Testis (tissue), 5 donors: ENCODE results near the gene DOHH. TPM values are rescaled to one million over a fixed set of nuclear protein-coding genes. Genes with fewer than 3 reads are reported as not detected.

ENCODE experiments used
- DNase-seq: peaks from one replicate; pipeline ENCODE4 v3.0.0-alpha.2; 2019
- H3K27ac ChIP-seq, 2 donors: fragments of 200-600 bp; sonication (generic); one replicate each; pipeline ENCODE4 v1.5.1; 2019
- H3K27me3 ChIP-seq: fragments of 200-600 bp; sonication (generic); one replicate; pipeline ENCODE4 v1.5.1; 2019
- H3K36me3 ChIP-seq: fragments of 200-600 bp; sonication (generic); one replicate; pipeline ENCODE4 v1.5.1; 2017; ENCODE audit warnings: low read depth; ENCODE audit errors: missing control alignments
- H3K4me1 ChIP-seq: fragments of 200-600 bp; sonication (generic); one replicate; pipeline ENCODE4 v1.5.1; 2019
- H3K4me3 ChIP-seq, 2 donors: fragments of 200-600 bp; sonication (generic); one replicate each; pipeline ENCODE4 v1.5.1; 2017 to 2019
- H3K9me3 ChIP-seq: fragments of 200-600 bp; sonication (generic); one replicate; pipeline ENCODE4 v1.5.1; 2017
- POLR2A ChIP-seq: fragments of 450-650 bp; IDR thresholded peaks from one replicate; pipeline ENCODE4 v1.6.1; 2017; ENCODE audit warnings: antibody characterized with exemption, mild to moderate bottlenecking, moderate library complexity
- WGBS, 2 donors: methylation state at CpG; one replicate each; pipeline ENCODE4 v1.1.5; 2018; 5-methylcytosine and 5-hydroxymethylcytosine counted together
- intact Hi-C: fragments of 100-400 bp; cut with DNase I; formaldehyde crosslinking; loops from one replicate; pipeline ENCODE4 v1.15.1; 2023; ENCODE audit warnings: low total_unique reads
- long read RNA-seq, 2 donors: transcript quantifications; one replicate each; lab custom pipeline, GENCODE V29; 2026
- polyA plus RNA-seq: library from polyadenylated mRNA; stranded (reverse); fragments of 350-450 nt; fragmentation: Illumina TruSeq; extraction: RNeasy Lipid Tissue Mini Kit (QIAGEN cat#74804); gene quantifications from one replicate; pipeline ENCODE4 v1.2.3, GENCODE V29; 2014; ENCODE audit warnings: low read depth, low replicate concordance; ENCODE audit not compliant: insufficient read depth
- total RNA-seq, 2 donors: library from RNA; depleted of rRNA; stranded (reverse); fragments of >200 nt; gene quantifications; one replicate each; pipeline ENCODE4 v1.2.3, GENCODE V29; 2016
- TF ChIP-seq, protein P1 (sequence below), 3 experiments: fragments of 450-650 bp in 2 of 3; fragments of 200-600 bp in 1 of 3; sonication (generic) in 1 of 3; IDR thresholded peaks; one replicate each; pipeline ENCODE4 v1.5.1; 2016 to 2019; ENCODE audit warnings: antibody characterized with exemption in 3 of 3, mild to moderate bottlenecking in 2 of 3, moderate library complexity in 1 of 3

DOHH gene, protein sequence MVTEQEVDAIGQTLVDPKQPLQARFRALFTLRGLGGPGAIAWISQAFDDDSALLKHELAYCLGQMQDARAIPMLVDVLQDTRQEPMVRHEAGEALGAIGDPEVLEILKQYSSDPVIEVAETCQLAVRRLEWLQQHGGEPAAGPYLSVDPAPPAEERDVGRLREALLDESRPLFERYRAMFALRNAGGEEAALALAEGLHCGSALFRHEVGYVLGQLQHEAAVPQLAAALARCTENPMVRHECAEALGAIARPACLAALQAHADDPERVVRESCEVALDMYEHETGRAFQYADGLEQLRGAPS
- total RNA-seq (10 to 100 TPM; 23.5 to 29.1 TPM), polyA plus RNA-seq (10.7 TPM)
- long read RNA-seq, donor 1, transcript DOHH-201 (5 exons, 2,031 nt), result major isoform, 5 of 5 reads
- long read RNA-seq, donor 1, partial matches to known transcripts, result 0 of 5 reads
- long read RNA-seq, donor 1, other reads (novel, unspliced or antisense), result 0 of 5 reads
- long read RNA-seq, donor 2, partial matches to known transcripts, result 0 of 3 reads
- long read RNA-seq, donor 2, other reads (novel, unspliced or antisense), result 0 of 3 reads

DNA sequence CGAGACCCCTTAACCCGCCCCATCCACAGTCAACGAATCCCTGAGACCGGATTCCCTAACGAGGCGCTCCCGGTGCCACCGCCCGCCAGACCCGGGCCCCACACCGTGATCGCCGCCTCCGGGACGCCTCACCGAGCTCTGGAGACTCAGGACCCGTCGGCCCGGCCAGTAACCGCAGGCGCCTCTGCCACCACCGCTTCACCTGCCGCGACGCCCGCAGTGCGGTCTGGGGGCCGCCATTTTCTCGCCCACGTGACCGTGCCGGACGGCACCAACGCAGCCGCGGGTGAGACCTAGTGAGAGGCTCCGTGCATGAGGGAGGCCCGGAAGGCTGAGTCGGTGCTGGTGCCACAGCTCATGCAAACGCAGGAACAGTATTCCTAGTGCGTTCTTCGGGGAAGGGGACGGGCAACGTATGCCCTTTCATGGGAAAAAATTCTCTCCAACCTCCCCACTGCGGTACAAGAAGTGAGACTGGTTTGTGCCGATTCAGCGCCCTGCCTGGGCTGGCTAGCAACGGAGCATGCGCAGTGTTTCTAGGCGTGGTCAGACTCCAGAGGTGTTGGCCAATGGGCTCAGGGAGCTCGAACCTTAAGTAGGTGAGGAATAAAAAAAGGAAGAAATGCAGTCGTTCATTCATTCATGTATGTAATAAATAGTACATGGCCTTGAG, at the start of gene DOHH:
Gene DOHH, minus strand, starts transcription at position 246 of the 673 bp plus-strand sequence. CDS start 3,860 bp downstream, outside the sequence.
- TF ChIP-seq, protein P1, sequence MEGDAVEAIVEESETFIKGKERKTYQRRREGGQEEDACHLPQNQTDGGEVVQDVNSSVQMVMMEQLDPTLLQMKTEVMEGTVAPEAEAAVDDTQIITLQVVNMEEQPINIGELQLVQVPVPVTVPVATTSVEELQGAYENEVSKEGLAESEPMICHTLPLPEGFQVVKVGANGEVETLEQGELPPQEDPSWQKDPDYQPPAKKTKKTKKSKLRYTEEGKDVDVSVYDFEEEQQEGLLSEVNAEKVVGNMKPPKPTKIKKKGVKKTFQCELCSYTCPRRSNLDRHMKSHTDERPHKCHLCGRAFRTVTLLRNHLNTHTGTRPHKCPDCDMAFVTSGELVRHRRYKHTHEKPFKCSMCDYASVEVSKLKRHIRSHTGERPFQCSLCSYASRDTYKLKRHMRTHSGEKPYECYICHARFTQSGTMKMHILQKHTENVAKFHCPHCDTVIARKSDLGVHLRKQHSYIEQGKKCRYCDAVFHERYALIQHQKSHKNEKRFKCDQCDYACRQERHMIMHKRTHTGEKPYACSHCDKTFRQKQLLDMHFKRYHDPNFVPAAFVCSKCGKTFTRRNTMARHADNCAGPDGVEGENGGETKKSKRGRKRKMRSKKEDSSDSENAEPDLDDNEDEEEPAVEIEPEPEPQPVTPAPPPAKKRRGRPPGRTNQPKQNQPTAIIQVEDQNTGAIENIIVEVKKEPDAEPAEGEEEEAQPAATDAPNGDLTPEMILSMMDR (IDR thresholded peaks at IDR 0.05), result no peak
- TF ChIP-seq POLR2A, result no peak
- peak within 1 kb of the TSS; percentile 78 to 81 for H3K4me3 ChIP-seq
- peak within 1 kb of the TSS; percentile 88 to 89 for H3K27ac ChIP-seq
- intact Hi-C loops, result no loop called here
- DNase-seq, result peak; percentile 97
- no peaks in the 10 kb centered on the region for H3K27me3 ChIP-seq
- 1% methylated on average over 15 to 40 of the region's 52 CpGs for whole genome bisulfite sequencing, 2 donors
- H3K9me3 ChIP-seq, result no peaks in the 10 kb centered on the region
- H3K4me1 ChIP-seq, result peaks cover 14% of the 10 kb centered on the region
- no peaks in the 10 kb centered on the region for H3K36me3 ChIP-seq

DNA sequence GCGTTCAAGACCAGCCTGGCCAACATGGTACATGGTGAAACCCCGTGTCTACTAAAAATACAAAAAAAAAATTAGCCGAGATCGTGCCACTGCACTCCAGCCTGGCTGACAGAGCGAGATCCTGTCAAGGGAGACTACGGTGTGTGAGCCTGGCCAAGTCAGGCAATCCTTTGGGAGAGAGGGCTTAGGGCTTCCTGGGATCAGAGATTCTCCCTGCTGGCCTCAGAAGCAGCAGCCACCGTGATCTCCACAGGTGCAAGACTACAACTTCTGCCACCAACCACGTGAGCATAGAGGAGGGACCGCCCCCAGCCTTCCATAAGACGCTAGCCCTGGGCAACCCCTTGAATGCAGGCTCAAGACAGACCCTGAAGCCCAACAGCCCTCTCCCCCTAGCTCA, 49.3 kb upstream of the DOHH start:
- DNase-seq, result no peak
- H3K4me3 ChIP-seq, result no peak overlapping the region
- no peaks in the 10 kb centered on the region for H3K27me3 ChIP-seq
- no peak for TF ChIP-seq POLR2A
- TF ChIP-seq, protein P1 (IDR thresholded peaks at IDR 0.05), result no peak
- H3K4me1 ChIP-seq, result no peaks in the 10 kb centered on the region
- no peak overlapping the region for H3K27ac ChIP-seq
- H3K36me3 ChIP-seq, result no peaks in the 10 kb centered on the region
- no peaks in the 10 kb centered on the region for H3K9me3 ChIP-seq
- intact Hi-C loops, result loop anchor here (10.0 kb wide), 1 partner anchor 65 kb away; no protein-coding TSS in a partner anchor
- 85 to 92% methylated on average over 5 to 10 of the region's 10 CpGs for WGBS, 2 donors

DNA sequence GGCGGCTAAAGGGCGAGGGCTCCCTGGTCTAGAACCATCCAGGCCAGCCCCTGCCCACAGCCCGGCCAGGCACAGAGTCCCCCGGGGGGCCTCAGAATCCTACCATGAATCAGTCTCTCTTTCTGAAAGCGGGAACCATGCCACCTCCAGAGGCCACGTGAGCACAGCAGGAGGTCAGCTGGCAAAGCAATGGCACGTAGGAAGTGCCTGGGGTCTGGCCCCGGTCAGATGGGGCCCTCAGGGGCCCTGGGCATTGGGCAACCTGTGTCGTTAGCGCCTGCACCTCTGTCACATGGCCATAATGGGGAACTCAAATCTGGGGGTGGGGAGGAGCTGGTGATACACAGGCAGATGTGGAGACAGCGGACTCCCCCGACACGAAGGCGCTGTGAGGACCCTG, 48.1 kb upstream of the DOHH start:
- intact Hi-C loops, result no loop called here
- TF ChIP-seq, protein P1 (IDR thresholded peaks at IDR 0.05), result no peak
- no peak for TF ChIP-seq POLR2A
- no peak overlapping the region for H3K27ac ChIP-seq
- WGBS, 2 donors, result 75 to 100% methylated on average over 2 to 14 of the region's 14 CpGs
- H3K36me3 ChIP-seq, result no peaks in the 10 kb centered on the region
- no peaks in the 10 kb centered on the region for H3K9me3 ChIP-seq
- H3K4me3 ChIP-seq, result no peak overlapping the region
- no peaks in the 10 kb centered on the region for H3K27me3 ChIP-seq
- no peak for DNase-seq
- H3K4me1 ChIP-seq, result no peaks in the 10 kb centered on the region

DNA sequence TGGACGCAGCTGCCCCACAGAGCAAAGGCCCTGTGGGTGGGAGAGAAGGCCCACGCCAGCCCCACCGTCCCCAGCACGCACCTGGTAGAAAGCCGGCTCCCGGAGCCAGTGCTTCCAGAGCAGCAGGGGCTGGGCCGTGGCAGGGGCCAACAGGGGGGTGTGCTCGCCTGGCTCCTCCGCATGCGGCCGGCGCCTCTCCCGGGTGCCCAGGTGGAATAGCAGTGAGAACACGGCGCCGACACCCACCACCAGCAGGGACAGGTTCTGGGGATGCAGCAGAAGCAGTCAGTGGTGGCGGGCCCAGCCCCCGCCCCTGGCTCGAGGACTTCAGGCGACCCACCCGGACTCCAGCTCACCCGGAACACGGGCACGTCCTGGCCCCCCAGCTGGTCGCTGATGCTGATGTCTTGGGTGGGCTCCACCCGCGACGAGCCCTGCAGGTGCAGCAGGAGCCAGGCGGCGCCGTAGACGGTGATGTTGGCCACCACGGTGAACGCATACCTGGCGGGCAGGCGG, 47.4 kb upstream of the DOHH start:
- Histone ChIP-seq H3K9me3 (no peaks in the 10 kb centered on the region), H3K4me3 (no peak overlapping the region), H3K27me3 (no peaks in the 10 kb centered on the region), H3K36me3 (no peaks in the 10 kb centered on the region), H3K4me1 (no peaks in the 10 kb centered on the region), H3K27ac (no peak overlapping the region)
- 85 to 95% methylated on average over 12 to 25 of the region's 36 CpGs for WGBS, 2 donors
- TF ChIP-seq, protein P1 (IDR thresholded peaks at IDR 0.05), result no peak
- no peak for TF ChIP-seq POLR2A
- intact Hi-C loops, result no loop called here
- no peak for DNase-seq
